ENCODE measurements around the gene ARFGAP3. TPM values are rescaled to one million over a fixed set of nuclear protein-coding genes. Genes with fewer than 3 reads are reported as not detected.

Gene ARFGAP3
- total RNA-seq, 2 experiments from 2014 or later: 19.5 to 21.4 TPM

- H3K36me3 ChIP-seq (ENCODE audit: insufficient read depth, low read length): no peaks in the 10 kb centered on the region
- no peaks in the 10 kb centered on the region for H3K4me1 ChIP-seq (ENCODE audit: insufficient read depth, low read length)
- H3K36me3 Mint-ChIP-seq (ENCODE audit: low read depth): no peaks in the 10 kb centered on the region
- H3K27me3 ChIP-seq (ENCODE audit: control insufficient read depth in 1 of 2, insufficient read depth in 2 of 2, low read length in 2 of 2): no peaks in the 10 kb centered on the region
- no peak for DNase-seq
- no peak for ATAC-seq (ENCODE audit: poor library complexity)
- H3K4me1 Mint-ChIP-seq (ENCODE audit: low read depth): no peaks in the 10 kb centered on the region
- H3K4me3 Mint-ChIP-seq: no peak overlapping the region
- no peak overlapping the region for H3K4me3 ChIP-seq (ENCODE audit: low read length)
- no peak overlapping the region for H3K27ac Mint-ChIP-seq
- no peaks in the 10 kb centered on the region for H3K9me3 Mint-ChIP-seq
- H3K9me3 ChIP-seq (ENCODE audit: control insufficient read depth in 1 of 2, insufficient read depth in 1 of 2, low read length in 2 of 2): no peaks in the 10 kb centered on the region
- CTCF ChIA-PET: no interaction called here
- intact Hi-C loops (cut with DNase I, micrococcal nuclease): no loop called here
- POLR2A ChIA-PET: no interaction called here
- H3K27ac ChIP-seq (ENCODE audit: low read depth in 1 of 2, low read length in 2 of 2): no peak overlapping the region
- H3K27me3 Mint-ChIP-seq: no peaks in the 10 kb centered on the region
- TF ChIP-seq, protein P1, sequence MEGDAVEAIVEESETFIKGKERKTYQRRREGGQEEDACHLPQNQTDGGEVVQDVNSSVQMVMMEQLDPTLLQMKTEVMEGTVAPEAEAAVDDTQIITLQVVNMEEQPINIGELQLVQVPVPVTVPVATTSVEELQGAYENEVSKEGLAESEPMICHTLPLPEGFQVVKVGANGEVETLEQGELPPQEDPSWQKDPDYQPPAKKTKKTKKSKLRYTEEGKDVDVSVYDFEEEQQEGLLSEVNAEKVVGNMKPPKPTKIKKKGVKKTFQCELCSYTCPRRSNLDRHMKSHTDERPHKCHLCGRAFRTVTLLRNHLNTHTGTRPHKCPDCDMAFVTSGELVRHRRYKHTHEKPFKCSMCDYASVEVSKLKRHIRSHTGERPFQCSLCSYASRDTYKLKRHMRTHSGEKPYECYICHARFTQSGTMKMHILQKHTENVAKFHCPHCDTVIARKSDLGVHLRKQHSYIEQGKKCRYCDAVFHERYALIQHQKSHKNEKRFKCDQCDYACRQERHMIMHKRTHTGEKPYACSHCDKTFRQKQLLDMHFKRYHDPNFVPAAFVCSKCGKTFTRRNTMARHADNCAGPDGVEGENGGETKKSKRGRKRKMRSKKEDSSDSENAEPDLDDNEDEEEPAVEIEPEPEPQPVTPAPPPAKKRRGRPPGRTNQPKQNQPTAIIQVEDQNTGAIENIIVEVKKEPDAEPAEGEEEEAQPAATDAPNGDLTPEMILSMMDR (IDR thresholded peaks at IDR 0.05): no peak
These were observed 109.2 kb downstream of the ARFGAP3 start for GRCh38 chr22:42747701-42748513.

Other genes starting within 250 kb of the ARFGAP3 start
- 10 to 100 TPM; 77.7 to 80.7 TPM for gene POLDIP3, start 242.4 kb downstream of the ARFGAP3 start, total RNA-seq
- gene ATP5MGL, start 216.7 kb downstream of the ARFGAP3 start, total RNA-seq: 1 to 10 TPM; 4.3 to 5.3 TPM
- gene CYB5R3, start 207.9 kb downstream of the ARFGAP3 start, total RNA-seq: 10 to 100 TPM; 39.8 to 41.2 TPM
- not detected for gene A4GALT, start 136.4 kb downstream of the ARFGAP3 start, total RNA-seq
- gene PACSIN2, start 157.9 kb upstream of the ARFGAP3 start, total RNA-seq: 10 to 100 TPM; 23.3 to 25.5 TPM
- gene TTLL1, start 232.1 kb upstream of the ARFGAP3 start, total RNA-seq: 1 to 10 TPM; 2.6 to 2.8 TPM